Stomach (tissue), 4 donors: ENCODE data around the gene RNF181.

Experiments used
- EP300 ChIP-seq: sonication (generic); formaldehyde crosslinking; IDR thresholded peaks from one replicate; pipeline ENCODE4 v1.6.1; 2017; ENCODE audit warnings: antibody characterized with exemption
- TF ChIP-seq, protein P1 (sequence below), 7 experiments: fragments of 450-650 bp in 4 of 7; fragments of 200-600 bp in 3 of 7; sonication (generic) in 3 of 7; IDR thresholded peaks; one replicate each; pipeline ENCODE4 v1.5.1; 2016 to 2019; ENCODE audit warnings: antibody characterized with exemption in 7 of 7, control low read depth in 2 of 7, mild to moderate bottlenecking in 1 of 7

DNA sequence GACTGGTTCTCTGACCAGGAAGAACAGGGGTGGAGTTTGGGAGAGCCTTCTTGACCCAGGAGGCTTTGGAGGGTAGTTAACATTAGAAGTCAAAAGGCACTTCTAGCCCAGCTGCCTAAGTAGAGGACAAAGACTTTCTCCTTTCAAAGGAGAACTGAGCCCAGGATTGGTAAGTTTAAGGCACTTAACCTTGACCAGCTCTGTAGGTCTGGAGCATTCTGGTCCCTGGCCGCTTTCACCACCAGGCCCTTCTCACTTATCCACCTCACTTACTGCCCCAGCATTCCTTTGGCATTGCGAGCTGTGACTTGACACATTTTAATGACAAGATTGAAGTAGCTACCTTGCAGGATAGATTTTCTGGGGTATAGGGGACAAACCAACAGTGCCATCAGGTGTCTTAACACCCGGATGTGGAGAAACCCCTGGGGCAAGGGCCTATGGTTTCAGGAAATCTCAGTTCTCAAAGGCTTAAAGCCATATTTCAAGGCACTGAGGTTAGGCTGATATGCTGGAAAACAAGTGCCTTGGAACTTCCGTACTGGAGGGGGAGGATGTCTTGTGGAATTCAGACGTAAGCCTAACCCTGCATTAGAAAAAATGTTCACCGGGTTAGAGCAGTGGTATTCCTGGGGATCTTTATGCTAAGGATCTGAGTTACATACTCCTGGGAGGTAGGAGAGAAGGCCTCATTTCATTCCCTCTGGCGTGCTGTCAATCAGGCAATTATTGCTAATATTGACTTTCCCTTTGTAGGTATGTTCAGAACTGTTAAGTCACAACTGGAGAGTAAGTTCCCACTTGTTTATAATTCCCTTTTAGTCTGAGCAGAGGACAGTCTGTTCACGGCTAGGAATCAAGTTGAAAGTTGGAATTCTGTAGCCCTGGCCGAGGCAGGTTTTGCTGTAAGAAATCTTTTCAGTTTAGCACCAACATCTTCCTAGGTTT, 12.0 kb downstream of the RNF181 start:
- TF ChIP-seq, protein P1, sequence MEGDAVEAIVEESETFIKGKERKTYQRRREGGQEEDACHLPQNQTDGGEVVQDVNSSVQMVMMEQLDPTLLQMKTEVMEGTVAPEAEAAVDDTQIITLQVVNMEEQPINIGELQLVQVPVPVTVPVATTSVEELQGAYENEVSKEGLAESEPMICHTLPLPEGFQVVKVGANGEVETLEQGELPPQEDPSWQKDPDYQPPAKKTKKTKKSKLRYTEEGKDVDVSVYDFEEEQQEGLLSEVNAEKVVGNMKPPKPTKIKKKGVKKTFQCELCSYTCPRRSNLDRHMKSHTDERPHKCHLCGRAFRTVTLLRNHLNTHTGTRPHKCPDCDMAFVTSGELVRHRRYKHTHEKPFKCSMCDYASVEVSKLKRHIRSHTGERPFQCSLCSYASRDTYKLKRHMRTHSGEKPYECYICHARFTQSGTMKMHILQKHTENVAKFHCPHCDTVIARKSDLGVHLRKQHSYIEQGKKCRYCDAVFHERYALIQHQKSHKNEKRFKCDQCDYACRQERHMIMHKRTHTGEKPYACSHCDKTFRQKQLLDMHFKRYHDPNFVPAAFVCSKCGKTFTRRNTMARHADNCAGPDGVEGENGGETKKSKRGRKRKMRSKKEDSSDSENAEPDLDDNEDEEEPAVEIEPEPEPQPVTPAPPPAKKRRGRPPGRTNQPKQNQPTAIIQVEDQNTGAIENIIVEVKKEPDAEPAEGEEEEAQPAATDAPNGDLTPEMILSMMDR (IDR thresholded peaks at IDR 0.05), result no peak
- TF ChIP-seq EP300, result no peak
